ENCODE measurements around the gene DR1. TPM values are rescaled to one million over a fixed set of nuclear protein-coding genes. Genes with fewer than 3 reads are reported as not detected.

Gene DR1
- 11.8 and 60.6 TPM in 2 replicates for total RNA-seq (ENCODE audit: low replicate concordance)

DNA sequence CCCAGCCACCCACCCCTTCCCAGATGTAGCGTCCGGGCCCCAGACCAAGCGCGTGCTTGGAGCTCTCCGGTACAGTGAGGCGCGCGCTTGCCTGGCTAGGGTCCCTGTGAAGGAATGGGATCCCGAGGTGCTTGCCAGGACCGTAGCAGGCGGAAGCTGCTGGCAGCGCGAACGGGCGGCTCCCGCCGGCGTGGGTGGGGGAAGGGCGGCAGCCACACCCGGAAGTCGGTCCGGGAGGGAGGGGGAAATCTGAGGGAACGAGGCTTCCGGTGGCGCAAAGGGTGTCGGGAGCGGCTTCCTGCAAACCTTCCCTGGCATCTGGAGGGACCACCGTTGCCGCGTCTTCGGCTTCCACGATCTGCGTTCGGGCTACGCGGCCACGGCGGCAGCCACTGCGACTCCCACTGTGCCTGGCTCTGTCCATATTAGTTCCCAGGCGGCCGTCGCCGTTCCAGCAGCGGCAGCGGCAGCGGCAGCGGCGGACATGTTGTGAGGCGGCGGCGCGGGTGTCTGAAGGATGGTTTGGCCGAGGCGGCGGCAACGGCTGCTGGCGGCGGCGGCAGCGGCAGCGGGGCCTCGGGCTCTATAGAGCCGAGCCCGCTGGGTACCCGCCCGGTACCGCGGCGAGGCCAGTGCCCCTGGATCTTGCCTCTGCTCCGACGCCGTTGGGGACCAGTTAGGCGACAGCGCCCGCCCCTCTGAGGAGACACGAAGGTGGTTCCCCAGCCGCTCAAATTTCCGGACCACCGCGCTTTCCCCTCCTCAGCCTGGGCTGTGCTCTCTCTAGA lies at the start of gene DR1:
DR1 (plus strand) TSS at position 275 of the 788 bp plus-strand sequence. CDS start 739 bp downstream, outside the sequence.
- peak within 1 kb of the TSS; percentile 88 for H3K4me3 ChIP-seq (ENCODE audit: low read depth, low read length)
- DNase-seq (ENCODE audit: low read depth) = peak; percentile 95
- TF ChIP-seq, protein P1, sequence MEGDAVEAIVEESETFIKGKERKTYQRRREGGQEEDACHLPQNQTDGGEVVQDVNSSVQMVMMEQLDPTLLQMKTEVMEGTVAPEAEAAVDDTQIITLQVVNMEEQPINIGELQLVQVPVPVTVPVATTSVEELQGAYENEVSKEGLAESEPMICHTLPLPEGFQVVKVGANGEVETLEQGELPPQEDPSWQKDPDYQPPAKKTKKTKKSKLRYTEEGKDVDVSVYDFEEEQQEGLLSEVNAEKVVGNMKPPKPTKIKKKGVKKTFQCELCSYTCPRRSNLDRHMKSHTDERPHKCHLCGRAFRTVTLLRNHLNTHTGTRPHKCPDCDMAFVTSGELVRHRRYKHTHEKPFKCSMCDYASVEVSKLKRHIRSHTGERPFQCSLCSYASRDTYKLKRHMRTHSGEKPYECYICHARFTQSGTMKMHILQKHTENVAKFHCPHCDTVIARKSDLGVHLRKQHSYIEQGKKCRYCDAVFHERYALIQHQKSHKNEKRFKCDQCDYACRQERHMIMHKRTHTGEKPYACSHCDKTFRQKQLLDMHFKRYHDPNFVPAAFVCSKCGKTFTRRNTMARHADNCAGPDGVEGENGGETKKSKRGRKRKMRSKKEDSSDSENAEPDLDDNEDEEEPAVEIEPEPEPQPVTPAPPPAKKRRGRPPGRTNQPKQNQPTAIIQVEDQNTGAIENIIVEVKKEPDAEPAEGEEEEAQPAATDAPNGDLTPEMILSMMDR (IDR thresholded peaks at IDR 0.05; ENCODE audit: insufficient read depth, low read length) = no peak

DNA sequence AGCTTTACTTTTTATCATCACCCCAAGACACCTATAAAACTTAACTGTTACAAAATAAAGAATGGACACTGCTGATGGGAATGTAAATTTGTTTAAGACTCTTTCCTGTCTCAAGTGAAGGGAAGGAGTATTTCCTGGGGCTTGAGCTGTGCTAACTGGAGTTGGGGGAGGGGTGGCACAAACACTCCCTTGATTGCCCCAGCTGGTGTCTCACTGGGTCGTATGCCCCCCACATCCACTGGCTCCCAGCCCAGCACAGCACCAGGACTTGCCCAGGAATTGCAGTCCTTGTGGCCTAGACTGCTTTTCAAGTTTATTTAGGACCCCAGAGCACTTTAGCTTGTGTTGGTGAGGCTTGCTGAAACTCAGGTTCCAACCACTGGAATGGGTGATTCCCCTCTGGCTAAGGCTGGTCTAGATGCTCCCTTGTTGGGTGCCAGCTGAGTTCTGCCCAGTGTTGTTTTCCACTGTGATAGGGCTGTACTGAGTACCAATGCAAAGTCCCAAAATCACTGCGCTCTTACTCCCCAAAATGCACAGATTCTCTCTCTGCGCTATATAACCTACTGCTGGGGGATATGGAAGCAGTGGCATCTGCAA lies 49.1 kb upstream of the DR1 start:
- DNase-seq (ENCODE audit: low read depth) = no peak
- no peak overlapping the region for H3K4me3 ChIP-seq (ENCODE audit: low read depth, low read length)
- TF ChIP-seq, protein P1 (IDR thresholded peaks at IDR 0.05; ENCODE audit: insufficient read depth, low read length) = no peak

DNA sequence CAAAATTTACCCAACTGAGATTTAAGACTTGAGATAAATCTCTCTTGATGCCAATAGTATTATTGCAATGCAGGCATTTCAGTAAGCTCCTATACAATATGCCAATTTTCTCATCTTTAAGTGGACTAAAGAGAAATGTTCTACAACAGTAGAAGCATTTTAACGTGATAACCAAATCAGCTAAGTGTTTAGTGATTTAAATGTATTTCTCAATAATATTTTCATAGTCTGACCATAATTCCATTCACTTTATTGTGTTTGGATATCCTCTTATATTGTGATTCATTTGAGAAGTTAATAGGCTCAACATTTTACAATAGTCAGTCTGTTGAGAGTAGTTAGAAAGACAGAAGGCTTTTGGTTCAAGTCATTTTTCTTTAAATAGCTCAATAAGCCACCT lies 44.6 kb upstream of the DR1 start:
- no peak for DNase-seq (ENCODE audit: low read depth)
- H3K4me3 ChIP-seq (ENCODE audit: low read depth, low read length) = no peak overlapping the region
- TF ChIP-seq, protein P1 (IDR thresholded peaks at IDR 0.05; ENCODE audit: insufficient read depth, low read length) = no peak

DNA sequence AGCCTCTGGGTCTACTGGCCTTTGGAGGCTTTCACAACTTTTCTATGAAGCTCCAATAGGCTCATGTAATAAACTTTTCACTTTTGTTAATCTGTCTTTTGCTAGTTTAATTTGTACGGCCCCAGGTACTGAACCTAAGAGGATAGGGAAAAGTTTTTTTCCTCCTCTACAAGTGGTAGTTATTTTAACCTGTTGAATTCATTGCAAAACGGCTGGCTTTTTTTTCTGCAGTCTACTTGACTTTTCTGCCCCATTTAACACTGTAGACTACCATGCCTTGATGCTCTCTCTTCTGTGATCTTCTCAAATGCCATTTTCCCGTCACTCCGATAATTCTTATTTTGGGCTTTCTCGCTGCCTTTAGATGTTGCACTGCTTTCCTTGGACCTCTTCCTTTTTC lies 43.6 kb upstream of the DR1 start:
- DNase-seq (ENCODE audit: low read depth) = no peak
- H3K4me3 ChIP-seq (ENCODE audit: low read depth, low read length) = no peak overlapping the region
- TF ChIP-seq, protein P1 (IDR thresholded peaks at IDR 0.05; ENCODE audit: insufficient read depth, low read length) = no peak

DNA sequence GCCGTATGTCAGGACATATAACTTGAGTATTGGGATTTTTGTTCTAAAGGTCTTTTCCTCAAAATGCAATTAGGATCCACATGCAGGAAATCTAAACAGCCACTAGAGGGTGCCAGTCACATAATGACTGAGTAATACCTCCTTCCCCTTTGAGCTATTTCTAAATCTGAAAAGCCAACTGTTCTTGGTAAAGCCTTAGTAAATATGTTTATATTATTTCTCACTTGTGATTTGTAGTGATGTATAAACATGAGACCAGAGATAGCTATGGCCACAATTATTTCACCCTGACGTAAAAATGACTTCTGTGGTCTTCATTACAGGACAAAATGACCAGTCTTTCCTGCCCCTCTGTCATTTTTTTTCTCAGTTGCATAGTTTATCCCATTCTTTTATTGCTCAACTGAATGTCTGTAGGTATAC lies 41.0 kb upstream of the DR1 start:
- TF ChIP-seq, protein P1 (IDR thresholded peaks at IDR 0.05; ENCODE audit: insufficient read depth, low read length) = peak; percentile 84
- DNase-seq (ENCODE audit: low read depth) = peak; percentile 84
- H3K4me3 ChIP-seq (ENCODE audit: low read depth, low read length) = no peak overlapping the region

DNA sequence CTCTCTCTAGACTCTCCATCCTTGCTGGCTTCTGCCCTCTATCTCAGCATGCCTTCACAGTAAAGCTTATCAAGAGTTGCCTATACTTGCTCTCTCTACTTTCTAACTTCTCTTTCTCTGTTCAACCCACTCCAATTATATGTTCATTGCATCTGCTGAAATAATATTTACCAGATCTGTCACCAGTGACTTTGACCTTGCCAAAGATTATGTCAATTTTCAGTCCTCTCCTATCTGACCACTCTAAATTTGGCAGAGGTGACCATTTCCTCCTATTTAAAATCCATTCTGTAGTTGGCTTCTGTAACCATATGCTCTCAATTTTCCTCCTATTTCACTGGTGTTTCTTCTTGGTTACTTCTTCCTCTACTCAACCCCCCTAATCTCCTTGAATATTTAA lies 38.8 kb upstream of the DR1 start:
- TF ChIP-seq, protein P1 (IDR thresholded peaks at IDR 0.05; ENCODE audit: insufficient read depth, low read length) = no peak
- H3K4me3 ChIP-seq (ENCODE audit: low read depth, low read length) = no peak overlapping the region
- DNase-seq (ENCODE audit: low read depth) = no peak
